SIG-M5 treated with dmso at 0.1 percent for 504 hours (cell line): ENCODE results near the gene RHOF.
A peak's percentile ranks its signal among the peaks of the same experiment; 100 is the strongest.

Experiments
- DNase-seq: peaks from one replicate; lab custom pipeline; 2025; ENCODE audit not compliant: unreplicated experiment; lab: John Stamatoyannopoulos, UW

The RHOF gene

GRCh38 chr12:121805171-121806008, 11.9 kb upstream of the RHOF start:
- peak; percentile 21 for DNase-seq

- DNase-seq, result peak; percentile 54
Measured at GRCh38 chr12:121804417-121805111, 11.1 kb upstream of the RHOF start.

GRCh38 chr12:121803861-121804416, 10.5 kb upstream of the RHOF start, which contains the start of gene SETD1B:
Gene SETD1B (plus strand): TSS chr12:121804009. CDS start chr12:121804738, 729 bp downstream.
- DNase-seq, result peak; percentile 83

- DNase-seq, result peak; percentile 99
Measured at GRCh38 chr12:121802843-121803698, 9.6 kb upstream of the RHOF start.

- DNase-seq, result peak; percentile 61
Measured at GRCh38 chr12:121802485-121802842, 9.0 kb upstream of the RHOF start.

- DNase-seq, result peak; percentile 55
Measured at GRCh38 chr12:121801595-121802484, 8.4 kb upstream of the RHOF start.

- peak; percentile 50 for DNase-seq
Measured at GRCh38 chr12:121800694-121801594, 7.5 kb upstream of the RHOF start.

- DNase-seq, result peak; percentile 88
Measured at GRCh38 chr12:121799842-121800693, 6.6 kb upstream of the RHOF start.

- peak; percentile 95 for DNase-seq
Measured at GRCh38 chr12:121799156-121799841, 5.8 kb upstream of the RHOF start.

- DNase-seq, result no peak
Measured at GRCh38 chr12:121798787-121799155, 5.3 kb upstream of the RHOF start.

- DNase-seq, result no peak
Measured at GRCh38 chr12:121797937-121798786, 4.7 kb upstream of the RHOF start.

- peak; percentile 73 for DNase-seq
Measured at GRCh38 chr12:121796855-121797751, 3.6 kb upstream of the RHOF start.

- peak; percentile 70 for DNase-seq
Measured at GRCh38 chr12:121795034-121795968, 1.8 kb upstream of the RHOF start.

GRCh38 chr12:121794534-121795033, 1.1 kb upstream of the RHOF start:
- DNase-seq, result no peak
